Right lung (tissue), 5 donors: ENCODE data around the gene PPFIBP2. TPM values are rescaled to one million over a fixed set of nuclear protein-coding genes. Genes with fewer than 3 reads are reported as not detected.

ENCODE experiments used
- DNase-seq, 2 donors: peaks; one replicate each; pipeline ENCODE4 v3.0.0-alpha.2; 2013
- polyA plus RNA-seq, 5 donors: library from polyadenylated mRNA; unstranded; fragments of 120-200 nt; gene quantifications; one replicate each; pipeline versions ENCODE4 v1.2.1 to v1.2.3, GENCODE V29; 2013; ENCODE audit warnings: inconsistent platforms in 1 of 5, low replicate concordance in 1 of 5; ENCODE audit not compliant: insufficient read length in 5 of 5, insufficient read depth in 1 of 5

Gene PPFIBP2
- polyA plus RNA-seq, 5 donors = 25.9 to 49.3 (median 38.1) TPM

DNA sequence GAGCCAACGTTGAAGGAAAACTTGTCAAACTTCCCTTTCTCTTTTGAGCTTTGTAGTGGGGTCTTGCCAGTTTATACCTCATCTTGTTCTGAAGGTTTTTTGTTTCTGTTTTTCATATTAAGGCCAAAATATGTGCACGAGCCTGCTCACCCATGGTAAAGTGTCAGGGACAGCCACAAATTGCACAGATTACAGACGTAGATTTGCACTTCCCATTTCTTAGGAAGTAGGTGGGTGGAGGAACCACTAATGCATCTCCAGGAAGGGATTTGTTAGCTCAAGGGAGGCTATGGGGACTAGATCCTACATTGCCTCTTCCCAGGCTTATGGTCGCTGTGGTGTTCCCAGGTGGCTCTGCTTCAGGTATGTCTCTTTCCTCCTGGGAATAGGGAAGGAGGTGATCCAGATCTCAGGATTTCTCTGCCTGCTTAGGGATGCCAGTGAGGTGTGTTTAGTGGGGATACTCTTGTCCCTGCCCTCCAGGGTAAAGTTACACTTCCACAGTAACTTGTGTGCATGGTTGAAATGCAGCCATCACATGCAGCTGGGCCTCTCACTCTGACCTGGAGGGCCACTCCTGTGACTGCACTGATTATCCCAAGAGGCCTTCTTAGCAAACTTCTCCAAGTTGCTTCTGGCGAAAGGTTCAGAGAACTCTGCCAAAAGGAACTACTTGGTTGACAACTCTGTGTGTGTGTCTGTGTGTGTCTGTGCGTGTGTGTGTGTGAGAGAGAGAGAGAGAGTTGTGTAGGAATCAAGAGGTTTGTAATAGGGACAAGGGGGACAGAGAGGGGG is 9.8 kb downstream of the PPFIBP2 start:
- no peak for DNase-seq

DNA sequence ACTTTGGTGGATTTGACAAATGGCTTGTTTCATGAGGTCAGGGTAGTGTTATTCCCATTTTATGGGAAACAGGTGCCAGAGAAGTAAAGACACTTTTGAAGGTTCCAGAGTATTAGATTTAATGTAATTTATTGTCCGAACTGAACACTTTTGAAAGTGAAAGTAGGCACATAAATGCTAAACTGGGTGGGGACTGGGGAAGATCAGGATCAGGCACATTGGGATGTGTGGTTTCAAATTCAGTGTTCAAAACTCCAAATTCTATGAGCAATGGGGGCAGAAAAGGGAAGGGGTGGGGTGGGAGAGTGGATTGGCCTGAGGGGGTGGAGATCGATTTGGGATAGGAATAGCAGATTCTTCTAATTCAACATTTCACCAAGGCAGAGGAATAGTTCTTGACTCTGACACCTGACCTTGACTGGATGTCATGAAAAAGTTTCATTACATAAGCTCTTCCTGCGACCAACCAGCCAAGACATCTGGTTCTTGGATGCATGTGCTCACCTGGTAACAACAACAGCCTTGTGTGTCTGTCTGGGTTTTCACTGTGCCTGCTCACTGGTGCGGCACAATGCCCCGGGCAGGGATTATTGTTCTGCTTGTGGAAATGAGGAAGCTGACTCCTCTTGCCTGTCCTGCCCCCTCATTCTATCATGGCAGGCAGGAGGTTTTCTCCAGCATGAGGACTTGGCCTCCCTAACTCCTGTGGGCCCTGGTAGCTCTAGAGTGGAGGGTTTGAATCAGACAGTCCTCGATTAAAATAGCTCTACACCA is 10.8 kb downstream of the PPFIBP2 start:
- no peak for DNase-seq

GRCh38 chr11:7525424-7525823 is 11.6 kb downstream of the PPFIBP2 start:
- DNase-seq = no peak

GRCh38 chr11:7527029-7527428 is 13.2 kb downstream of the PPFIBP2 start:
- DNase-seq = no peak

DNA sequence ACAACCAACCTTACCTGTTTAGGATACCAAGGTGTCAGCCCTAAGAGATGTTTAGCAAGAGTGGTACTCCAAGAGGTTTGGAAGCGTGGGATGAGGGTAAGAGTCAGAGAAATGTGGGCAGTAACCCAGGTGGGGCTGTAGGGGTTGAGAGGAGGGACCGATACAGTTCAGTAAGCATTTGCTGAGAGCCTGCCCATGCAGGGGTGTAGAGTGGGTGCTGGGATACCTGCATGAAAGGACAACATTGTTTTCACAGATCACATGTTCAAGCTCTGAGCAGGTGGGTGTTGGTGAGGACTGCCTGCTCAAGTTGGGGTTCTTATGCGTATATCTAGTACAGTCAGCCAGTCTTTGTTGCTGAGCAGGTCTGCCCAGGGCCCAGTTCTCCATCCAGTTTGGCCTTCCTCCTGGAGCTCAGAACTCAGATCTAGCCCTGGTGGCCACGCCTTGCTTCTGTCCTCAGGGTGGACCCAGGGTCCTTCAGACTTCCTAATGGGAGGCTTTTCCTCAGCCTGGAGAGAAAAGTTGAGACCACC is 14.8 kb downstream of the PPFIBP2 start:
- no peak for DNase-seq

- DNase-seq = no peak
These were observed 16.3 kb downstream of the PPFIBP2 start for GRCh38 chr11:7530013-7530640.

DNA sequence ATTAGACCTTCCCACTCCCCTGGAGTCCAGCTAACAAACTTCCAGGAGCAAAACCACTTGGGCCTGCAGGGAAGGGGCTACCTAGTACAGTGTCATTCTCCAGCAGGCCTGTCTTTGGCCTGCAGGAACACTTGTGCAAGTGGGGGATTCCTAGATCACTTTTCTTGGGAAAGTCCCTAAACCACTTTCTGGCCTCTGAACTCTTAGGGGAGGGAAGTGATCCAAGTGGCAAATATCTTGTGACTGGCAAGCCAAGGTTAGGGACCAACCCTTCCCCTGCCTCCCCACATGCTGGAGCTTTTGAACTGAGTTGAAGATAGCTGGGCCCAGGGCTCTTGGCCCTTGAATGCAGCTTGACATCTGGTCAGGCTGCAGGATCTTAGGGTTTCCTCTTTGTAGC is 17.2 kb downstream of the PPFIBP2 start:
- no peak for DNase-seq

GRCh38 chr11:7532405-7533145 is 18.8 kb downstream of the PPFIBP2 start:
- no peak for DNase-seq

DNA sequence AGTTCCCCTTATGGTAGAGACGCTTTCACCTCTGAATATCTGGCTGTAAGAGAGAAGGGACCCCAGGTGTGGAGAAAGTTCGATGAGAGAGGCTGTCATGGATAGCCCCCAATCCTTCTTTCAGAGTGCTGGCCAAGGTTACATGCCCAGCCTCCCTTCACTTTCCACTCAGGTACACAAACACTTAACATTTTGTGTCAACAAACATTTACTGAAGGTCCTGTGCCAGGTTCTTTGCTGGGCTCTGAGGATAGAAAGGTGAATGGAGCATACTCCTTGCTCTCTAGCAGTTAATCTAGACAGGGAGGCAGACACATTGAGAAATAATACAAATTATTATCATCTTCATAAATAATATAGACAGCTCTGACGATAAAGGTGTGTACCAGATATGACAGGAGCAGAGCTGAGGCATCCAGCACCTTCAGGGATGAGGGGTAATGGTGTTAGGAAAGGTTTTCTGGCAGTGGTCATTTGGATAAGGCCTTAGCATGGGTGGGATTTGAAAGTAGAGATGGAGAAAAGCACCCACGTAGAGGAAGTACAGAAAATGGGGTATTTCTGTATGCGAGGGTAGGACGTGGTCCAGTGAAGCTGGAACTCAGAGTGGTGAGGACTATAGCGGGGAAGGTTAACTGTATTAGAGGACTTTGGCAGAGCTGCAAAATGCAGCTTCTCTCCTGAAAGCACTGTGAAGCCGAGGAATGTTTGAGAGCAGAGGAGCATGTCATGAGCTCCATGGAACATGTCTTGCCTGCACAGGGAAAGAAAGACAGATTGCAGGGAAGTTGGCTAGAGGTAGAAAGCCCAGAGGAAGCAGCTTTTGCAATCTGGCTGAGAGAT is 19.6 kb downstream of the PPFIBP2 start:
- no peak for DNase-seq

GRCh38 chr11:7534042-7534378 is 20.2 kb downstream of the PPFIBP2 start:
- DNase-seq = no peak

DNA sequence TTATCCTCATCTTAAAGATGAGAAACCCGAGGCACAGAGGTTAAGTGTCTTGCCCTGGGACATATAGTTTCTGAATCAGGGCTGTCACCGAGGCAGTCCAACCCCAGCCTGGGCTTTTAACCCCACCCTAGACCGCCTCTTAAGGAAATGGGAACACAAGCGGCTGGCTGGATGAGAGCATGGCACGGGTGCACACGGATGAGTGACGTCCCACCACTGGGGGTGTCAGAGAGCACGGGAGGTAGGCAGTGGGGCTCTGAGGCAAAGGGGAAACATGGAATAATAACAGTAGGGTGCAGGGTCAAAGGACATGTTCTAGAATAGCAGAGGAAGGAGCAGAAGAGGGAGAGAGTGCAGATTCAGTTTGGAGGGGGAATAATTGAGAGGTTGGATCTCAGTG is 22.3 kb downstream of the PPFIBP2 start:
- DNase-seq = no peak

DNA sequence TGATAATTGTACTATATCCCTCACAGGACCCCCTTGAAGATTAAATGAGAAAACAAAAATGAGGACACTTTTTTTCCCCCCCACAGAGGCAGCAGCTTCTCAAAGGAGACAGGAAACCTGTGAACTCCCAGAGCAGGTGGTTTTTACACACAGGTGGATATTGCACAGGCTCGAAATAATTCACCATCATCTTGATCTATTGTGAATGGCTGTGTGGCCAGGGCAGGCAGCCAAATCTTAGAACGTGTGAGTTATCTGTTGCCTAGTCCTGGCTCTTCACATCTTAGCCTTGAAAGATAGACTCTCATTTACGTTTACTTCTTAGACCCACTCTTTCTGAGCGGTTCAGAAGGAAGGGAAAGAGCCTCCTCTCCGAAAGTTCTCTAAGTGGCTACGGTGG is 23.5 kb downstream of the PPFIBP2 start:
- DNase-seq = no peak

DNA sequence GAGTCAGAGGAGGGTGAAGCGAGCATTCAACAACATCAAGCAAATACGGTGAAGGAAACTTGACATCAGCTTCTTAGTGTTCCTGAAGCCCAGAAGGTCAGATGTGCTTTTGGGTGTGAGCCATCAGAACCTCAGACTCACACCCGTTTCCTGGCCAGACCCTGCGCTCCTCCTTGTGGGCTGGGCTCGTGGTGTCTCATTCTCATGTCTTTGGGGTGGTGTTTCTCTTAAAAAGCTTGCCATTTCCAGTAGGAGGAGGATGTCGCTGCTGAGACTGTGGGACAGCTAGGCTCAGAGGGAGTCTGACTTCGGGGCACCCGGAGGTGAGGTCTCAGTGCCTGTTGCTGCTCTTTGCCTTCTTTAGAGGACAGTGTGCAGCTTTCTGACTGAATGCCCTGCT is 24.2 kb downstream of the PPFIBP2 start:
- no peak for DNase-seq

GRCh38 chr11:7538466-7539454 is 25.0 kb downstream of the PPFIBP2 start:
- no peak for DNase-seq

DNA sequence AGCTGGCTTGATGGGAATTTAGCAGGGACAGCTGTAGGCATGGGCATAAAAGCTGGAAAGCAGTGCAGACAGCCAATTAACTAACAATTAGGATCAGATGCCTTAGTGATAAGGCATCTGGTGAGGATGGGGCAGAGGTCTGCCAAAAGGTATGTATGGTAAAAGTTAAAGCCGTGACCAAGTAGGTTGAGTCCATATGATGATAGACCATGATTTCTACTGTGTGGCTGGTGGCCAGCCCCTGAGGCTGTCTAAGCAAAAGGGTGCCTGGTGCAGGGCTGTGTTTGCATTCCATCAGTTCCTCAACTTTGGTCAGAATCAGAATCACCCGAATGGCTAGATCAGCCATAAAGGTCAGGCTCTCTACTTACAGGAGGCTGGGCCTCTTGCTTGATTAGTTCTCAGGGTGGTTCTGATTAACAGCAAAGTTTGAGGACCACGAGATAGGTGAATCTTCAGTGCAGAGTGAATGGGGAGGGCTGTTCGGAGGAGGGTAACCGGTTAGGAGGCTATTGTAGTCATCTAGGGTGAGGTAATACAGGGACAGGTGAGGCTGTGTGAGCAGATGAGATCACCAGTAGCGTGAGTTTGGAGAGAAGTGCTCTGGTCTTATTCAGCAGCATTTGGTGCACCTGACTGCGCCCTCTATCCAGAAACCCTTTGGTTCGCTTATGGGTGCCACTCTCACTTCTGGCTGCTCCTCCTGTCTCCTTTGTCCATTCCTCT is 27.2 kb downstream of the PPFIBP2 start:
- DNase-seq = no peak

DNA sequence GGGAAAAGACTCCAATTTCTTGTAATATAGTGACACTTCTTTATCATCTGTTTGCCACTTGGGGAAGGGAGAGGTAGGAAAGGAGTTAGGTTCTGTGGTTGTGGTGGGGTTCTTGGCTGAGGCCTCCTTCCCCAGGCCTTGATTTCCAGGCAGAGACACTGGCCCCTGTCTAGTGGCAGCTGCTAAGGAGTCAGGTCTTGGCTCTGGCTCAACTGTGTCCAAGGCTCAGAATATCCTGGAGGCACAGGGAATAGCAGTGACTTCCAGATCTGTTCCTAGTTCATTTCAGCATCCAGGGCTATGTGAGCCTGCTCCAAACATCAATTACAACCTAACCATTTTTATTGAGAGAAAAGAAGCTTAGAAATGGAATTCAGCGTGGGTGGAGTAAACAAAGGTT is 29.5 kb downstream of the PPFIBP2 start:
- no peak for DNase-seq

DNA sequence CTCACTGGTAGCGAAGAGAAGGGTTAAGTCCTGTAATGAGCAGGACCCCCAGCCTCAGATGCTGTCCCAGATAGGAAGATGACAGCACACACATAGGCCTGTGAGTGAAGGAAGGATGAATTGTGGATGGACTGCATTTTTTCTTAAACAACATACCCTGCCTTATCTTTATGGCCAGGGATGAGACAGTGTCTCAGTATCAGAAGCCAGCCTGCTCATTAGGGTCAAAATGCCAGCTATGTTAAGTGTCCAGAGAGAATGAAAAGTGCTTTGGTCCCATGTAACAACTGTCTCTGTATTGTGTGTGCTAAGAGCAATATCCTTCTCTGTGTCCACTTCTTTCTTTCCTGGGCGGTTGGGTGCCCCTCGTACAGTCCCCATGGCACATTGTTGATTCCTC is 30.2 kb downstream of the PPFIBP2 start:
- no peak for DNase-seq

GRCh38 chr11:7545611-7546010 is 31.8 kb downstream of the PPFIBP2 start:
- DNase-seq = no peak

DNA sequence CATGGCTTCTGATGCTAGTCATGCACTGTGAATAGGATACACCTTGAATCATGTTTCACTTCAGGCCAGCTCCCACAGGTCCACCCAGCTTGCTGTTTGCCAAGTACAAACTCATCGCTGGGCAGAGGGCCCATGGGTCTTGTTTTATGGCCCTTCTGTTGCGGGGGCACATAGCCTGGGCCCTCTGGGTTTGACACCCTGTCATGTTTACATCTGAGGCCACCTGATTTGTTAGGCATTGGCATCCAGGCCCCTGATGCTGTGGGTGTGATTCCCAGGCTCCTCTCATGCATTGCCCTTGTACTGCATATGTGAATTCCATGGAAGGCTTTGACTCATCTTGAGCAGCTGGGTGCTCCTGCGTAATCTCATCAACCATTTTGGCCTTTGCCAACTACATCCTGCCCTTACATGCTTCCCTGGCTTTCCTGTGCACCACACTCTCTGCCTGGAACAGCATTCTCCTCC is 32.6 kb downstream of the PPFIBP2 start:
- DNase-seq = no peak
